Body of pancreas (tissue), 4 donors: ENCODE measurements around the gene SKI. TPM values are rescaled to one million over a fixed set of nuclear protein-coding genes. Genes with fewer than 3 reads are reported as not detected.
A peak's percentile ranks its signal among the peaks of the same experiment; 100 is the strongest.

ENCODE experiments used
- ATAC-seq: fragments of 150-250 bp; one replicate; pipeline ENCODE4 v1.9.1; 2016
- DNase-seq, 4 donors: peaks; one replicate each; pipeline ENCODE4 v3.0.0-alpha.2; 2019
- H3K27ac ChIP-seq, 4 donors: fragments of 200-600 bp; sonication (generic); 1 replicate in 3 of 4; 2 replicates in 1 of 4; pipeline versions ENCODE4 v1.5.1 to v1.6.1; 2016 to 2019; ENCODE audit warnings: mild to moderate bottlenecking in 1 of 4, mixed read lengths in 1 of 4, moderate library complexity in 1 of 4
- H3K27me3 ChIP-seq, 2 donors: fragments of 200-600 bp; sonication (generic); one replicate each; pipeline ENCODE4 v1.6.0; 2016; ENCODE audit warnings: mild to moderate bottlenecking in 1 of 2
- H3K36me3 ChIP-seq, 2 donors: fragments of 200-600 bp; sonication (generic); replicated peaks in 1 of 2; 2 replicates each; pipeline ENCODE4 v1.5.1; 2016; ENCODE audit warnings: low read depth in 2 of 2; ENCODE audit not compliant: insufficient read depth in 1 of 2
- H3K4me1 ChIP-seq: fragments of 200-600 bp; sonication (generic); one replicate; pipeline ENCODE4 v1.6.0; 2016
- H3K4me3 ChIP-seq, 2 donors: fragments of 200-600 bp; sonication (generic); 1 replicate in 1 of 2; 2 replicates in 1 of 2; pipeline ENCODE4 v1.5.1; 2016 to 2019
- H3K9me3 ChIP-seq, 3 donors: fragments of 200-600 bp; sonication (generic); 1 replicate in 2 of 3; 2 replicates in 1 of 3; pipeline ENCODE4 v1.5.1; 2016
- POLR2A ChIP-seq, 3 donors: fragments of 450-650 bp; IDR thresholded peaks; one replicate each; pipeline ENCODE4 v1.6.1; 2016; ENCODE audit warnings: antibody characterized with exemption in 3 of 3, mild to moderate bottlenecking in 2 of 3
- WGBS, 2 donors: methylation state at CpG; one replicate each; pipeline ENCODE4 v1.1.5; 2017; 5-methylcytosine and 5-hydroxymethylcytosine counted together
- intact Hi-C: fragments of 100-400 bp; cut with DNase I; formaldehyde crosslinking; loops from one replicate; pipeline ENCODE4 v1.15.1; 2023
- total RNA-seq, 2 donors: library from RNA; depleted of rRNA; stranded (reverse); fragments of >200 nt; gene quantifications; one replicate each; pipeline ENCODE4 v1.1.0, GENCODE V29; 2016
- TF ChIP-seq, protein P1 (sequence below), 7 experiments: fragments of 450-650 bp in 4 of 7; fragments of 200-600 bp in 3 of 7; sonication (generic) in 3 of 7; IDR thresholded peaks; one replicate each; pipeline ENCODE4 v1.5.1; 2016 to 2019; ENCODE audit warnings: antibody characterized with exemption in 7 of 7

The SKI gene
- total RNA-seq, 2 donors from 2014 or later, result 15.8 to 33.0 TPM

DNA sequence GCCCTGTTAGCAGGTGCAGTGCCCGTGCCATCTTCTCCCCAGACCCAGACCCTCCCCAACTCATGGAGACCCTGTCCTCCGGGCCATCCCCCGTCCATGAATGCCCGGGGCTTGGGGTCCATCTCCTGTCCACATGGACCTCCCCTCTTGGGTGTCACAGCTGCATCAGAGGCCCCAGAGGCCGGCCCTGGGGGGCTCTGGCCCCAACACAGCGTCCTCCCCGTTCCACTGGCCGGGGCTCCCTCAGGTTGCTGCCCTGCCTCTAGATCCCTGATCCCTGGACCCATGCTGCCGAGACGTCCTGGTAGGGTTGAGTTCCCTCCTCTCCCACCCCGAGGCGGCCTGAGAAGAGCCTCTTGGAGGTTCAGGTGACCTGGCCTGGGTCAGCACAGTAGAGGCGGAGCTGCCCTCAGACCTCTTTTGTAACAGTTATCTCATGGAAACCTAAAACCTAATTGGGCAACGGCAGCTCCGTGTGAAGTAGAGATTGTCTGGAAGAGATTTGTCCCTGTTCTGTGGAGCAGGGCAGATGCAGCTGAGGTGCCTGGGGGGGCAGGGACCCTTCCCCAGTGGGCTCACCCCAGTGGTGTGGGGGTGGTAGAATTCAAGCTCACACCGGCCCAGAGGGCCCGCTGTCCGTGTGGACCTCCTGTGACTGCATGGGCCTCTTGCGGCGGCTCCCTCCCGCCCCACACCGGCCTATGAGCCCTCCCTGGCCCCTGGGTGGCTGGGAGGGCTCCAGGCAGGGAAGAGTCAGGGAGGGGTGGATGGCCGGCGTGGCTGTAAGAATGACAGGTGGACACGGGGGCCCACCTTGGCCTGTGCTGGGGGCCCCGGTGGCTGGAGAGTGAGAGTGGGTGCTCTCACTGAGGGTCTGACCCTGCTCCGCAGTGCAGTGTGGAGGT, 56.1 kb downstream of the SKI start:
- H3K4me3 ChIP-seq, result no peak overlapping the region

DNA sequence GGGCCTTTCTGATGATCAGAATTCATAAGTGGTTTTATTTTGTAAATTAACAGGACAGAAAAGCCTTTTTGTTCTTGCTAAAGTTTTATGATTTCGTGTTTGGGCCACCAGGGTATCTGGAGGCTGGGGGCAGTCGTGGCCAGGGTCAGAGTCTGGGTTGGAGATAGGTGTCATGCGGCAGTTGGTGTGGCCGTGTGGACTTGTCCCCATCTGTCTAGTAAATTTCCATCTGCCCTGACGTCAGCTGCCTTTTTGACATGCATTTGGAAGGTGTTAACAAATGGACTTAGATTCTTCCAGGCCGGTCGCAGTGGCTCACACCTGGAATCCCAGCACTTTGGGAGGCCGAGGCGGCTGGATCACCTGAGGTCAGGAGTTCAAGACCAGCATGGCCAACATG, 56.8 kb downstream of the SKI start:
- WGBS, 2 donors, result 87 to 92% methylated on average over 7 to 9 of the region's 9 CpGs
- H3K9me3 ChIP-seq, result no peaks in the 10 kb centered on the region
- DNase-seq, result peak in 1 of 4 donors; percentile 43
- no peaks in the 10 kb centered on the region for H3K27me3 ChIP-seq
- no peak overlapping the region for H3K27ac ChIP-seq
- peaks cover 10% of the 10 kb centered on the region for H3K4me1 ChIP-seq
- no peak for TF ChIP-seq POLR2A (IDR thresholded peaks at IDR 0.05)
- TF ChIP-seq, protein P1, sequence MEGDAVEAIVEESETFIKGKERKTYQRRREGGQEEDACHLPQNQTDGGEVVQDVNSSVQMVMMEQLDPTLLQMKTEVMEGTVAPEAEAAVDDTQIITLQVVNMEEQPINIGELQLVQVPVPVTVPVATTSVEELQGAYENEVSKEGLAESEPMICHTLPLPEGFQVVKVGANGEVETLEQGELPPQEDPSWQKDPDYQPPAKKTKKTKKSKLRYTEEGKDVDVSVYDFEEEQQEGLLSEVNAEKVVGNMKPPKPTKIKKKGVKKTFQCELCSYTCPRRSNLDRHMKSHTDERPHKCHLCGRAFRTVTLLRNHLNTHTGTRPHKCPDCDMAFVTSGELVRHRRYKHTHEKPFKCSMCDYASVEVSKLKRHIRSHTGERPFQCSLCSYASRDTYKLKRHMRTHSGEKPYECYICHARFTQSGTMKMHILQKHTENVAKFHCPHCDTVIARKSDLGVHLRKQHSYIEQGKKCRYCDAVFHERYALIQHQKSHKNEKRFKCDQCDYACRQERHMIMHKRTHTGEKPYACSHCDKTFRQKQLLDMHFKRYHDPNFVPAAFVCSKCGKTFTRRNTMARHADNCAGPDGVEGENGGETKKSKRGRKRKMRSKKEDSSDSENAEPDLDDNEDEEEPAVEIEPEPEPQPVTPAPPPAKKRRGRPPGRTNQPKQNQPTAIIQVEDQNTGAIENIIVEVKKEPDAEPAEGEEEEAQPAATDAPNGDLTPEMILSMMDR (IDR thresholded peaks at IDR 0.05), result no peak
- H3K4me3 ChIP-seq, result no peak overlapping the region
- H3K36me3 ChIP-seq, result no peaks in the 10 kb centered on the region
- intact Hi-C loops, result no loop called here
- ATAC-seq, result no peak

More for the DNA sequence above, 56.1 kb downstream of the SKI start:
- H3K9me3 ChIP-seq, result no peaks in the 10 kb centered on the region
- peak overlapping the region in 1 of 4 donors; percentile 4 for H3K27ac ChIP-seq
- no peaks in the 10 kb centered on the region for H3K36me3 ChIP-seq
- TF ChIP-seq, protein P1 (IDR thresholded peaks at IDR 0.05), result no peak
- TF ChIP-seq POLR2A (IDR thresholded peaks at IDR 0.05), result no peak
- WGBS, 2 donors, result 85 to 91% methylated on average over 6 to 21 of the region's 27 CpGs
- ATAC-seq (no peak), DNase-seq (no peak)
- no peaks in the 10 kb centered on the region for H3K27me3 ChIP-seq
- H3K4me1 ChIP-seq, result peaks cover 16% of the 10 kb centered on the region
- intact Hi-C loops, result no loop called here

DNA sequence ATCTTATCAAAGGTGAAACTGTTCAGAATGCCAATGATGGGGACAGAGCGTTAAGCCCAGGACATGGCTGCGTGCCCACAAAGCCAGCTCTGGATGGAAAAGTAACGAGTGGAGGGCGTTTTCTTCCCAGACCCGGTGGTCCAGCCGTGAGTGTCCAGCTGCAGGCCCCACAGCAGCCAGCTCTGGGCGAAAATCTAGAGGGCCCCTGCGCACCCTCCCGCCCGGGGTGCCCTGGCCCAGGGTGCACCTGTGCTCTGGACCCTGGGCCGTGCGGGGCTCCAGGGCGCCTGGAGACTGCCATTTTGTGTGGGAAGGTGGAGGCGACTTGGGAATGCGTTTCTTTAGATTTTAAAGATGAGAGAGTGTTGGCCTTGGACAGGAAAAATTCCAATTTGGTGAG, 58.8 kb downstream of the SKI start:
- no peak for DNase-seq
- no peak for TF ChIP-seq POLR2A (IDR thresholded peaks at IDR 0.05)
- TF ChIP-seq, protein P1 (IDR thresholded peaks at IDR 0.05), result no peak
- H3K4me3 ChIP-seq, result no peak overlapping the region
- intact Hi-C loops, result no loop called here
- H3K36me3 ChIP-seq, result no peaks in the 10 kb centered on the region
- ATAC-seq, result no peak
- WGBS, 2 donors, result 88 to 93% methylated on average over 15 of the region's 15 CpGs
- no peaks in the 10 kb centered on the region for H3K27me3 ChIP-seq
- H3K4me1 ChIP-seq, result peaks cover 7% of the 10 kb centered on the region
- H3K27ac ChIP-seq, result no peak overlapping the region
- H3K9me3 ChIP-seq, result no peaks in the 10 kb centered on the region

DNA sequence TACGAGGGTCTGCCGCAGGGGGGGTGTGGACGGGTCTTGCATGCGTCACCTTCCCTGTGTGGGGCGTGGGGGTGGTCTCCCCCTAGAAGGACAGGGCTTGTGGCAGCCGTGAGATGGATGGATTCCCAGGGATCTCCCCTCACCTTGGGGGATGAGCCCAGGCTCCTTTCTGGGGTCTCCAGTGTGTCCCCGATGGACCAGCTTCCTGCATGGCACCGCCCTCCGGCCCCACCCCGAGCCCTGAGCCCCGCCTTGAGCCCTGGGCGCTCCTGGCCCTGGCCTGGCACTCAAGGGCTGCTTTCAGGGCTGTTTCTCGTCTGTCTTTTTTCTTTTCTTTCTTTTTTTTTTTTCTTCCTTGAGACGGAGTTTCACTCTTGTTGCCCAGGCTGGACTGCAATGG, 59.5 kb downstream of the SKI start:
- TF ChIP-seq, protein P1 (IDR thresholded peaks at IDR 0.05), result no peak
- no peak for TF ChIP-seq POLR2A (IDR thresholded peaks at IDR 0.05)
- Histone ChIP-seq H3K27me3 (no peaks in the 10 kb centered on the region), H3K4me1 (peaks cover 7% of the 10 kb centered on the region), H3K4me3 (no peak overlapping the region), H3K9me3 (no peaks in the 10 kb centered on the region), H3K27ac (no peak overlapping the region), H3K36me3 (no peaks in the 10 kb centered on the region)
- ATAC-seq (no peak), DNase-seq (no peak)
- intact Hi-C loops, result no loop called here
- WGBS, 2 donors, result 93 to 95% methylated on average over 10 to 12 of the region's 14 CpGs
